ENCODE data around the gene CSNK1A1.
"Not testable (repeated sequence)": the region's sequence is repeated elsewhere in the genome, so short reads cannot be mapped to it uniquely, and the experiment has no call there.

Gene CSNK1A1

DNA sequence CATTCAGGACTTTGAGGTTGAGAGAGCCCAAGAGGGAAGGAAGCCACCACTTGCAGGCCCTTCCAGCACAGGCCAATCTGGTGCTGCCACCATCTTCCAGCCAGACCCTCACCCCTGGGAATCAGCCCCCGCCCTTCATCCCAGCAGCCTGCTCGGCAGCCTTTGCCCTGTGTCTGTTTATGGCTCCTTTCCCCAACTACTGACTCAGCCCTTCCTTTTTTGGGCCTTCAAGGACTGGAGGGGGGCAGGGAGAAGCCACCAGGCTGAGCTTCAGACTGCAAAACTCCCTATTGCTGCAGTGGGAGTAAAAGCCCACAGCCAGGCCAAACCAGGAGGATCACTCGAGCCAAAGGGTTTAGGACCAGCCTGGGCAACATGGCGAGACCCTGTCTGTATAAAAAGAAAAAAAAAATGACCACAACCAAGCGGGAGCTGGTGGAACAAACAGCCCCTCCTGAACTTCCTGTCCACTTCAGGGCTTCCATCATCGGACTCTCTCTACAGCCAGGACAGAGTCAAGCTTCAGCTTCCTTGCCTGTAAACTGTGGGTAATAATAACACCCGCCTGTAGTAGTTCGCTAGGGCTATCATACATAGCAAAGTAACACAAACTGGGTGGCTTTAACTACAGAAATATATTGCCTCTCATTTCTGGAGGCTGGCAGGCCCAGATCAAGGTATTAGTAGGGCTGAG is 86.3 kb downstream of the CSNK1A1 start:
- POLR2A ChIA-PET = interaction anchor here (0.6 kb wide), 1 partner anchor 9 kb away, joined by 4 read pairs; no protein-coding TSS in a partner anchor
- CTCF ChIA-PET = interaction anchor here (1.0 to 1.7 kb wide), 5 partner anchors 10 to 31 kb away, joined by 3 to 4 read pairs (median 3); no protein-coding TSS in a partner anchor
- no peak for DNase-seq (ENCODE audit: extremely low spot score)
- no peak for TF ChIP-seq CTCF (IDR thresholded peaks at IDR 0.05; ENCODE audit: control extremely low read depth, extremely low read depth, low read depth, missing control alignments)

GRCh38 chr5:149461907-149462306 is 89.3 kb downstream of the CSNK1A1 start:
- POLR2A ChIA-PET; CTCF ChIA-PET; DNase-seq (ENCODE audit: extremely low spot score): not testable (repeated sequence)

DNA sequence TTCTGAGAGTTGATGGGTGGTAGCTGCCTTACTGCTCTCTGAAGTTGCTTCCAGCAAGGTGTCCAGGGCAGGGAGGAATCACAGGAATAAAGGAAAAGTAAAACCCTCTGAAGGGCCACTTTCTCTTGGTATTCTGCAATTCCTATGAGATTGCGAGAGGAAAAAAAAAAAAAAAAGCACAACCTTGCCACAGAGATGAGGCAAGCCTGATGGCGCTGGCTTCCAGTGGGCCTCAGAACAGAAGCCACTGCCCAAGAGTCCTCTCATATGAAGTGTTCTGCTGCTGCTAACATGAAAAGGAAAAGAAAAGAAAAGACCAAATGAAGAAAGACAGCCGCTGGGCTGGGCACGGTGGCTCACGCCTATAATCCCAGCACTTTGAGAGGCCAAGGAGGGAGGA is 91.3 kb downstream of the CSNK1A1 start:
- TF ChIP-seq CTCF (IDR thresholded peaks at IDR 0.05; ENCODE audit: control extremely low read depth, extremely low read depth, low read depth, missing control alignments) = no peak
- DNase-seq (ENCODE audit: extremely low spot score) = no peak
- CTCF ChIA-PET = no interaction called here
- POLR2A ChIA-PET = no interaction called here

GRCh38 chr5:149457393-149457763 is 93.9 kb downstream of the CSNK1A1 start:
- ChIA-PET POLR2A (no interaction called here), CTCF (interaction anchor here (1.0 kb wide), 1 partner anchor 108 kb away, joined by 3 read pairs; no protein-coding TSS in a partner anchor)
- DNase-seq (ENCODE audit: extremely low spot score) = no peak
- TF ChIP-seq CTCF (IDR thresholded peaks at IDR 0.05; ENCODE audit: control extremely low read depth, extremely low read depth, low read depth, missing control alignments) = no peak

DNA sequence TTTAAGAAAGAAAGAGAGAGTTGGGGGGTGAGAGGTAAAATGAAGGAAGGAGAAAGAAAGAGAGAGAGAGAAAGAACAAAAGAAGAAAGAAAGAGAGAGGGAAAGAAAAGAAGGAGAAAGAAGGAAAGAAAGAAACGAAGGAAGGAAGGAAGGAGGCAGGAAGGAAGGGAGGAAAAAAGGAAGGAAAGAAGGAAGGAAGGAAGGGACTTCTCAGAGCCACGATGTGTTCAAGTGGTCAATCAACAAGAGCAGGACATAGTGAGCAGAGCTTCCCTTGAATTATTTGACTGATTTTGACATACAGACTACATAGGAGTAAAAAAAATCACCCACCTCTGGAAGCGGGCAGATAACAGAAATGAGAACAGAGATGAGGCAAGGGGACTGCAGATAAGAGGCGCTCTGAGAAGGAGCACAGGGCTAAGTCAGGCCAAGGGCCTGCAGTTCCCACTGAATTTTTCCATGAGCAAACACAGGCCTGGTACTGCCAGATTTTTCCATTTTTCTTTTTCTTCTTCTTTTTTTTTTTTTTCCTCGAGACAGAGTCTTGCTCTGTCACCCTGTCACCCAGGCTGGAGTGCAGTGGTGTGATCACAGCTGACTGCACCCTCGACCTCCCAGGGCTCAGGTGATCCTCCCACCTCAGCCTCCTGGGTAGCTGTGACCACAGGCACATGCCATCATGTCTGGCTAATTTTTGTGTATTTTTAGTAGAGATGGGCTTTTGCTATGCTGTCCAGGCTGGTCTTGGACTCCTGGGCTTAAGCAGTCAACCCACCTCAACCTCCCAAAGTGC is 94.4 kb downstream of the CSNK1A1 start:
- TF ChIP-seq CTCF (IDR thresholded peaks at IDR 0.05; ENCODE audit: control extremely low read depth, extremely low read depth, low read depth, missing control alignments) = no peak
- no peak for DNase-seq (ENCODE audit: extremely low spot score)
- CTCF ChIA-PET = interaction anchor here (2.2 to 3.8 kb wide), 2 partner anchors 11 to 14 kb away, joined by 5 to 18 read pairs; no protein-coding TSS in a partner anchor
- POLR2A ChIA-PET = no interaction called here

GRCh38 chr5:149455889-149456409 is 95.3 kb downstream of the CSNK1A1 start:
- ChIA-PET POLR2A (no interaction called here), CTCF (interaction anchor here (1.1 to 3.8 kb wide), 3 partner anchors 10 to 13 kb away, joined by 3 to 18 read pairs (median 5); no protein-coding TSS in a partner anchor)
- DNase-seq (ENCODE audit: extremely low spot score) = no peak
- no peak for TF ChIP-seq CTCF (IDR thresholded peaks at IDR 0.05; ENCODE audit: control extremely low read depth, extremely low read depth, low read depth, missing control alignments)

Data from GM10248 (cell line).